SK-N-SH treated with all-trans-retinoic acid at 6 μM for 48 hours (cell line): ENCODE data around the gene EIF2A.

Experiments used
- ARNTL ChIP-seq: fragments of 450-650 bp; formaldehyde crosslinking; IDR thresholded peaks from 2 replicates; pipeline ENCODE4 v1.5.0; 2020; ENCODE audit warnings: low read depth, mild to moderate bottlenecking, moderate library complexity, borderline replicate concordance
- BACH2 ChIP-seq: fragments of 250-450 bp; sonication (Bioruptor Pico); IDR thresholded peaks from 2 replicates; pipeline ENCODE4 v1.9.0; 2021; ENCODE audit warnings: mild to moderate bottlenecking, borderline replicate concordance
- CSDC2 ChIP-seq: fragments of 250-450 bp; sonication (Bioruptor Pico); IDR thresholded peaks from 2 replicates; pipeline ENCODE4 v1.5.0; 2020; ENCODE audit warnings: mild to moderate bottlenecking, moderate library complexity
- GLIS3 ChIP-seq: fragments of 250-450 bp; sonication (Bioruptor Pico); IDR thresholded peaks from 2 replicates; pipeline ENCODE4 v1.5.0; 2020; ENCODE audit warnings: mild to moderate bottlenecking, moderate library complexity
- PATZ1 ChIP-seq: fragments of 250-450 bp; sonication (Bioruptor Pico); IDR thresholded peaks from 2 replicates; pipeline ENCODE4 v1.8.0; 2020; ENCODE audit warnings: mild to moderate bottlenecking, moderate library complexity, borderline replicate concordance
- ZC3H10 ChIP-seq: fragments of 250-450 bp; sonication (Bioruptor Pico); IDR thresholded peaks from 2 replicates; pipeline ENCODE4 v1.5.1; 2021; ENCODE audit warnings: mild to moderate bottlenecking, moderate library complexity

GRCh38 chr3:150545419-150546225, 965 bp upstream of the EIF2A start:
- TF ChIP-seq CSDC2 (CRISPR knock-in tag) (no peak), BACH2 (CRISPR knock-in tag) (no peak), PATZ1 (CRISPR knock-in tag) (no peak), ARNTL (CRISPR knock-in tag) (no peak), ZC3H10 (CRISPR knock-in tag) (no peak), GLIS3 (CRISPR knock-in tag) (no peak)
